ENCODE measurements around the gene SORCS1.

Gene SORCS1

DNA sequence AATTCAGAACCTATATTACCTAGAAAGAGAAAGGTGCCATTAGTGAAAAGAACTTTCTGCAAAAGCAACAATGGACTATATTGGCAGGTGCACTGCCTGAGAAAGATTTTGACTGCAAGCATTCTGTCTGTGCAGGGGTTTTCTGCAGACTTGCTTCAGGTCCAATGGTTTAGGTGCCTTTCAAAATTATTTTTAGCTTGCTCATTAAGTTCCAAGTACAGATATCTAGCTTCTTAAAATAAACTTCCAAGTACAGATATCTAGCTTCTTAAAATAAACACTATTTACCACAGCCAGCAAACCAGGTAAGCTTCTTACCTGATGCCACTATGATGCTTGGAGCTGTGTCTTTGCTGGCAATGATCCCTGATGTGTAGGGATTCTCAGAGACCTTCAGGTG lies 485.2 kb downstream of the SORCS1 start:
- no peak for TF ChIP-seq CTCF (conservative IDR thresholded peaks at IDR 0.05; ENCODE audit: low read depth, low read length)
- no peak overlapping the region for H3K4me3 ChIP-seq (ENCODE audit: low read length)
- no peak for DNase-seq (ENCODE audit: low read depth)

- no peak for TF ChIP-seq CTCF (conservative IDR thresholded peaks at IDR 0.05; ENCODE audit: low read depth, low read length)
- no peak for DNase-seq (ENCODE audit: low read depth)
- H3K4me3 ChIP-seq (ENCODE audit: low read length) = no peak overlapping the region
These were observed 491.9 kb downstream of the SORCS1 start for GRCh38 chr10:106672517-106673175.

- TF ChIP-seq CTCF (conservative IDR thresholded peaks at IDR 0.05; ENCODE audit: low read depth, low read length) = no peak
- H3K4me3 ChIP-seq (ENCODE audit: low read length) = no peak overlapping the region
- no peak for DNase-seq (ENCODE audit: low read depth)
These were observed 502.8 kb downstream of the SORCS1 start for GRCh38 chr10:106661767-106662140.

DNA sequence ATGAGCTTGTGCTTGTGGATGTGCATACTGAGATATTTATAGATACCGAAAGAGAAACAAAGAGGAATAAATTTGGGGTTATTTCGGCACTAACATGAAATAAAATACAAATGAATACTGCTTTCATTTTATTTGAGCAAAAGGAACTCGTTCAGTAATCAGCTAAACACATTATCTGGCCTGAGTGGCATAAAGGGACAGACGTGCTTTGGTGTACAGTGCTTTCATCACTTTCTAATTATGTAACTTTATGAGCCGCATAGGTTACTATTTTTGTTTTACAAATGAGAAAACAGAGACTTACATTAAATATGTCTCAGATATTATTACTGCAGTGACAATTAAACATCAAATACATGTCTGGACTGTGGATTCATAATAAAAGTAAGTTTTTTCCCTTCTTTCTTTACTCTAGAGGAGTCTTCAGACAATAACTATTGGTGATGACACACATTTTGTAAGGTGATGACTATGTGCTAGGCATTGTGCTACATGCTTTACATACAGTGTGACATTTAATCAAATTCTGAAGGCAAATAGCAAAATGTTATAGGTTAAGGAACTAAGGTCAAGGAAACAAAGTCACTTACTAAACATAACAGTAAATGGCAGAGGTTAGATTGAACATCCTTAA lies 503.3 kb downstream of the SORCS1 start:
- TF ChIP-seq CTCF (conservative IDR thresholded peaks at IDR 0.05; ENCODE audit: low read depth, low read length) = no peak
- DNase-seq (ENCODE audit: low read depth) = no peak
- no peak overlapping the region for H3K4me3 ChIP-seq (ENCODE audit: low read length)

GRCh38 chr10:106660550-106660949 lies 504.0 kb downstream of the SORCS1 start:
- no peak for TF ChIP-seq CTCF (conservative IDR thresholded peaks at IDR 0.05; ENCODE audit: low read depth, low read length)
- no peak overlapping the region for H3K4me3 ChIP-seq (ENCODE audit: low read length)
- DNase-seq (ENCODE audit: low read depth) = no peak

DNA sequence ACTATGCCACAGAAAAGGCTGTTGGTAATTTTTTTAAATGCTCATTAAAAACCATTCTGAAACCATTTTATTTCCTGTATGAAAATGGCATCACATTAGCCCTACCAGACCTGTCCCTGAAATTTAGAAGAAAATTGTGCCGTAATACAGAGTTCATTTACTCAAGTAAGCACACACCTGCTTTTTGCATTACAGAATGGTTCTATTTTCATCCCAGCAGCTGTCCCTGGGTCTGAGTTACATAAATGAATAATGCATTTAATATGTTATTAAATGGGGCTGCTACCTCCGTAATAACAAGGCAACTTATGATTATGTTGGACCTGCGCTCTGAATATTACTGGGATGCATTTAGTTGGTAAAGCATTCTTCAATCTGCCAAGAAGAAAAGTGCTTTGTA lies 508.9 kb downstream of the SORCS1 start:
- no peak overlapping the region for H3K4me3 ChIP-seq (ENCODE audit: low read length)
- TF ChIP-seq CTCF (conservative IDR thresholded peaks at IDR 0.05; ENCODE audit: low read depth, low read length) = no peak
- no peak for DNase-seq (ENCODE audit: low read depth)

DNA sequence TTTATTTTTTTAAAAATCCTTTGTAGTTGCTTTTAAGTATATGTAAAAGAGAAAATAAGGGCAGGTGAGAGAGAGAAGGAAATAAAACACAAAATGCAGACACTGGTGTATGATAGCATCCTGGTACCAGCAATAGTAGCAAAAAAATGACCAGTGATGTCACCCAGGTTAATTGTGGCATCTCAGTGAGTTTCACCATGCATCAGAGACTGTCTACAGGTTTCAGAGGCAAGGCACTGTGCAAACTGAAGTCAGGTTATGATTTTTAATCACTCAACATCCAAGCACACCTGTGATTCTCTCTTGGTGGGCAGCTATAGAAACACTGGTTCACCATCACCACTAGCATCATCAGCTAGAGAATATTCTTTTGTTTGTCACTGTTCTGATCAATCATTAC lies 509.3 kb downstream of the SORCS1 start:
- DNase-seq (ENCODE audit: low read depth) = no peak
- H3K4me3 ChIP-seq (ENCODE audit: low read length) = no peak overlapping the region
- no peak for TF ChIP-seq CTCF (conservative IDR thresholded peaks at IDR 0.05; ENCODE audit: low read depth, low read length)

All from retinal pigment epithelial cell (primary cell).